ENCODE data around the gene MSI2.

The MSI2 gene

DNA sequence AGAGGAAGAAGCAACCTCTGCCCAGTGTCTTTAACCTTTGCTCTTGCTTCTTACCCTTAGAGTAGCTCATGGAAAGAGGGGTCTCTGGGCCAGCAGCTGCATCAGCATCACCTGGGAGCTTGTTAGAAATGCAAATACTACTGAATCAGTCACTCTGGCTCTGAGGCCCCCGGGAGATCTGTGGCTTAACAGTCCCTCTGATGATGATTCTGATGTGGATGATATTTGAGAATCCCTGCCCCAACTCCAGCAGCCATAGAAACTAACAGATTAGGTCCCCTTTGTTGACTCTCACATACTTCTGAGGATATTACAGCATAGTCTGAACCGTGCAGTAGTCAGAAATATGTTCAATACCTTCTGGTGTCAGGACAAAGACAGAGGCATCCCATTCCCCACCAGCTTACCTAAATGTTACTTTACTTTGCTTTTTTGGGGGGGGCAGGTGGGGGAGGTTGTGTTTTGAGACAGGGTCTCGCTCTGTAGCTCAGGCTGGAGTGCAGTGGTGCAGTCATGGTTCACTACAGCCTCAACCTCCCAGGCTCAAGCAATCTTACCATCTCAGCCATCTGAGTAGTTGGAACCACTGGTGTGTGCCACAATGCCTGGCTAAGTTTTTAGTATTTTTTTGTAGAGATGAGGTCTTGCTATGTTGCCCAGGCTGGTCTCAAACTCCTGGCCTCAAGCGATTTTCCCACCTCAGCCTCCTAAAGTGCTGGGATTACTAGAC is 268.7 kb downstream of the MSI2 start:
- DNase-seq (ENCODE audit: low spot score) = no peak

GRCh38 chr17:57527221-57528057 is 271.1 kb downstream of the MSI2 start:
- DNase-seq (ENCODE audit: low spot score) = no peak

- no peak for DNase-seq (ENCODE audit: low spot score)
Measured at GRCh38 chr17:57528058-57528451, 271.7 kb downstream of the MSI2 start.

DNA sequence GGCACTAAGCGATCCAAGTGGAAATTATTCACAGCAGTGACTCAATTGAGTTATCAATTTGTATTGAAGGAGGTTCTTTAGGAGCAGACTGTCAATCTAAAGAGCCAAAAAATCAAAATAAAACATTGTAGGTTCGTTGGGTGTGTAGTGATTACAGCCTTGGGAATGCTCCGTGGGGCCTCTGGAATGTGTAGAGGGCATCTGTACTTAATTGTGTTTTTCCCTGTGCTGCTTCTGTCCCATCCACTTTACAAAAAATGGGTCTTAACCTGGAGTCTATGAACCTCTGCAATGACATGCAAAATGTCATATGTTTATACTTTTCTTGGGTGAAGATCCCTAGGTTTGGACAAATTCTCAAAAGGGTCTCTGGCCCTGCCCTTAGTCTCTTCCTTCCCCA is 273.7 kb downstream of the MSI2 start:
- peak; percentile 36 for DNase-seq (ENCODE audit: low spot score)

- DNase-seq (ENCODE audit: low spot score) = peak; percentile 32
Measured at GRCh38 chr17:57530508-57530907, 274.2 kb downstream of the MSI2 start.

- DNase-seq (ENCODE audit: low spot score) = no peak
Measured at GRCh38 chr17:57531078-57531477, 274.8 kb downstream of the MSI2 start.

DNA sequence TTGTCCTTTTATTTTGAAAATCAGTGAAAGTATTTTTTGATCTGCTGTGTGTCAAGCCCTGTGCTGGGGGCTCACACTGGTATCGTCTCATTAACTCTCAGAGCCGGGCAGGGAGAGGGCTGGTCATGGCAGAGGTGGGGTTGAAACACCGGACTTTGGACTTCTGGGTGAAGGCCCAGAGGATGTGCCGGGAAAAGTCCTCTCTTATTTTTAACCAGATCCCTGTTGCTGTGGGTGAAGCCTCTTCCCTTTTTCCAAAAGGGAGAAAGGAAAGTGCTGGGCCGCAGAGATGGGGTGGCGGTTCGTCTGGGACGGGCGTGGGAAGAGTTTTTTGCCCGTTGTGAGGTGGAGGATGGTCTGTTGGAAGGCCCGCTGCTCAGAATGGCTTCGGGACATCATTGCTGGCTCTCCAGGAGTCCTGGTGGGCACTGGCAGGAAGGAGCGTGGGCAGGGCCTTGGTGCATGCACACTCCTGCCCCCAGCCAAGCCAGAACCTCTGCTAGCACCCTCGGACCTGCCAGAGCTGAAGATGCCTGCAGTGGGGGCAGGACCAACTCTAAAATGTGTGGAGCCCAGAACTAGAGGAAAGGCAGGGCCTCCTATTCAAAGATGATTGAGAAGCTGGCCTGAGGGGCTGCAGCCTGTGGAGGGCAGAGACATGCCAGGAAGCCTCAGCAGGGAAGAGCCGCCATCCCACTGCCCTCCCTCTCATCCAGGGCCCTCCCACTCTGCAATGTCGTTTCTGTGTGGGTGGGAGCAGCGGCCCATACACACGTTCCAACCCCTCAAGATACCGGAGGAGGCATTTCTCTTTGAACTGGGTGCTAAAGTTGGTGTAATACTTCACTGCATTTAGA is 275.6 kb downstream of the MSI2 start:
- DNase-seq (ENCODE audit: low spot score) = no peak

- no peak for DNase-seq (ENCODE audit: low spot score)
Measured at GRCh38 chr17:57532556-57532955, 276.2 kb downstream of the MSI2 start.

DNA sequence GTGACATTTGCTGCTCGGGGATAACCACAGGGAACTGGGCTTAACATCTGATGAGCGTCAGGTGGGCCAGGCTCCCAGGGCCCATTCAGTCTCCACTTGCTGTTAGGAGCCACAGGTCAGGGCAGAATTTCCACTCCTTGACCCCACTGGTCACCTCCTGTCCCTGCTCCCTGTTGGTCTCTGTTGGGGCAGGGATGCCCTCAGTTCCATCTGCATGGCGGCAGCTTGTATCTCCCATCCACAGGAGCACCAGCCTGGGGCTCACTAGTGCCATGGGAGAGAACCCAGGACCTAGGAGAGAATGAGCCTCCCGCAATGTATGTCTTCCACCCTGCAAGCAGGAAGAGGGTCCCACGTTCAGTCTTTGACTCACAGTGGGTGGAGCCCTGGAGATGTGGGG is 276.6 kb downstream of the MSI2 start:
- DNase-seq (ENCODE audit: low spot score) = no peak

DNA sequence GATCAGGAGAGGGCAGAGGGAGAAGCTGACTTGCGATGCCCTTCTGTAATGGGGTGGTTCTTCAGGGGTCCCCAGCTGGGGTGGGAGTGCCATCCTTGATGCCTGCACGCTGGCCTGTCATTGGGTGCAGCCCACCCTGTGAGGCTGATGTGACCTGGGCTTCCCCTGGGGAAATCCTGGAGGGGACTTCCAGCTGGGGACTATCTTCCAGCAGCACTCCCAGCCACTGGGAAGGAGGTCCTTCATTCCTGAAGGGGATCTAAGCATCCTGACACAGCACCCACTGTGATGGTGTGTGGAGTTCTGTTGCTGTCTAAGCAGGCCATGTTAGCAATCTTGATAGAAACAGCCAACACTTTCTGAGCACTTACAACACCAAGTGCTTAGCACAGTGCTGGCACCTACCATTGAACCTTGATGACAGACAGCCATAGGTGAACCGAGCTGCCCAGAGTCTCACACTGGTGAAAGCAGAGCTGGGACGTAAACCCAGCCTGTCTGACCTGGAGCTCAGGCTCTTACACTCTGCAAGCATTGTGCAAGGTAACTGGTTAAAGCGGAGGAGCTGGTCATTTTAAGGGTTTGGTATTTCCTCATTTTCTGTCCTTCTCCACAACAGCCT is 277.5 kb downstream of the MSI2 start:
- no peak for DNase-seq (ENCODE audit: low spot score)

DNA sequence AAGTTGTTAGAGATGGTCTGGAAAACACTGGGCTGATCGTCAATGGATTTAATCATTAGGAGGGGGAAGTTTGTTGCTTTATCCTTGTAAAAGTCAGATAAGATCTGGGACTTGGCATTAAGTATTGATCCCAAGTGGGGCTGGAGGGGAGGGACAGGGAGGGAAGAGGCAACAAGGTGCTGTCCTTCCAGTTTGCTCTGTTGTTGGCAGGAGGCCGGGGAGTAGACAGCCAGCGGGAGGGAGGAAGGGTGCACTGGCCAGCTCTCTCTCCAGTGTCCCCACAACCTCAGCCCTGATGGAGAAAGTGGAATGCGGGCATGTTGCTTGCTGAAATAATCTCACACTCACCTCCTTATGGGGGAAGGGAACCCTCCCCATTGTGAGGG is 278.5 kb downstream of the MSI2 start:
- no peak for DNase-seq (ENCODE audit: low spot score)

DNA sequence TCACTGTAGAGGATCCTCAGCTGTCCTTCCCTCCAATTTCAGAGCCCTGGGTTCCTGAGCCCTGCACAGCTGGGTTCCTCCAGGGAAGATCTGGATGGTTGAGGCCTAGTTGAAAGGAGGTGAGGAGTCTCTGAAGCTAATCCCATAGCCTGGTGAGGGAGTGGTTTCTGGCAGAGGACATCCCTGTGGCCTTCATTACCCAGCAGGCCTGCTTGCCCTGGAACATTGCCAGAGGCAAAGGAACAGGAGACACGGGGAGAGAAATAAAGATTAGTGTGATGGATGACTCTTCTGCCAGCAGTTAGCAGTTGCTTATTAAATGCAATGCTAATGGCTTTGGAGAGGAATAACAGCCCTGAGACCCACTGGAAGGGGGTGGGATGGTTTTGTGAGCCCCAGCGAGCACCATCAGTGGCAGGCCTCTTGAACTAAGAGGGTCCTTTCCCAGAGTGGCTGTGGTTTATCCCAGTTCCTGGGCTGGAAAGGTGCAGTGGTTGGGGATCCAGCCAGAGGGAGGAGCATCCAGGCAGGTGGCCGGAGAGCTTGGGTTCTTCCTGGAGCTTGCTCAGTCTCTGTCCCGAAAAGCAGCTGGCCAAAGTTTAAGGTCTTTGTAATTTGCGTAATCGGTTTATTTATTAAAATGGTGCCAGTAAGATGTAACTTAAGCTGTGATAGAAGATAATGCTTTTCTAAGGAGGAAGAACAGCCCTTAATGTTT is 279.1 kb downstream of the MSI2 start:
- no peak for DNase-seq (ENCODE audit: low spot score)

DNA sequence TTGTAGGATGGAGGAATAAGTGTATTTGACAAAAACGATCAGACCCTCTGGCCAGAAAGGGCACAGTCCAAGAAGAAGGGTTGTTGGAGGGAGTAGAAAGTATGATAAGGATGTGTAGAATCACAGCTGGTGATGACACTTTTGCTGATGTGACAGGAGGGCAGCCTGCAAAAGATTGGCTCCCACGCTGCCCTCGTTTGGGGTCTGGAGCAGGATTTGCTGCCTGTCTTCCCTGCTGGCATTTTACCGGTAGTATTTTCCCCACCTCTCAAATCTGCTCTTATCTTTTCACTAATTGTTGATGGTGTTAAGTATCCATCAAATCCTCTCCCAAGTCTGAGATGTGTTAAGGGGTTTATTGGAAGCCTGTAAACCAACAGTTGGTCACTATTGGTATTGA is 280.0 kb downstream of the MSI2 start:
- DNase-seq (ENCODE audit: low spot score) = no peak

DNA sequence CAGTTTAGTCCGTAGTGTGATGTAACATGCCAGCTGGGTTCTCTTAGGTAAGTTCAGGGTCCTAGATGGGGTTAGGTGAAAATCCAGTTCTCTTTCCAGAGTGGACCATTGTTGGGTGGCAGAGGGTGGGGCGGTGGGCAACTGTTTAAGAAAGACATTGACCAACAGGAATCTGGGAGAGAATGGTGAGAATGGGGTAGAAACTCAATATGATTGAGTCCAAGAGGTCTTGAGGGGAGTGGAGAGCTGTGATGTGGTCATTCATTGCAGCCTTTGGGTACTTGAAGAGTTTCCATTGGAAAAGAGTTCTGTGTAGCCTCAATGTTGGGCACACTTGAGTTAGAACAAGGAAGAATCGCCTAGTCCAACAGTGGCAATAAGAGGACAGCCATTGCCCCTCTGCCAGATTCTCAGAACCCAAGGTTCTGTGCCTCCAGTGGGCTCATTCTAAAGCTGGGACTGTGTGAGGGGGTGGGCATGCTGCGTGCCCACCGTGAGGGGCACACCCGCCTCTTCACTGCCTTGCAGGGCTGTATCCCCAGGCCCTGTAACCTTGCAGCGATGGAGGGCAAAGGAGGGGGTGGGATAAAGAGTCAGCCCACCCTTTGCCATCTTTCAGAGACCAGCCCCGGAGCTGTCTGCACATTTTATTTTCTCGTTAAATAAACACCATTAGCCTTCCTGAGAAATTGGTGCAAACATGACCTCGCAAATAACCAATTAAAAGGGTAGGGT is 280.6 kb downstream of the MSI2 start:
- no peak for DNase-seq (ENCODE audit: low spot score)

DNA sequence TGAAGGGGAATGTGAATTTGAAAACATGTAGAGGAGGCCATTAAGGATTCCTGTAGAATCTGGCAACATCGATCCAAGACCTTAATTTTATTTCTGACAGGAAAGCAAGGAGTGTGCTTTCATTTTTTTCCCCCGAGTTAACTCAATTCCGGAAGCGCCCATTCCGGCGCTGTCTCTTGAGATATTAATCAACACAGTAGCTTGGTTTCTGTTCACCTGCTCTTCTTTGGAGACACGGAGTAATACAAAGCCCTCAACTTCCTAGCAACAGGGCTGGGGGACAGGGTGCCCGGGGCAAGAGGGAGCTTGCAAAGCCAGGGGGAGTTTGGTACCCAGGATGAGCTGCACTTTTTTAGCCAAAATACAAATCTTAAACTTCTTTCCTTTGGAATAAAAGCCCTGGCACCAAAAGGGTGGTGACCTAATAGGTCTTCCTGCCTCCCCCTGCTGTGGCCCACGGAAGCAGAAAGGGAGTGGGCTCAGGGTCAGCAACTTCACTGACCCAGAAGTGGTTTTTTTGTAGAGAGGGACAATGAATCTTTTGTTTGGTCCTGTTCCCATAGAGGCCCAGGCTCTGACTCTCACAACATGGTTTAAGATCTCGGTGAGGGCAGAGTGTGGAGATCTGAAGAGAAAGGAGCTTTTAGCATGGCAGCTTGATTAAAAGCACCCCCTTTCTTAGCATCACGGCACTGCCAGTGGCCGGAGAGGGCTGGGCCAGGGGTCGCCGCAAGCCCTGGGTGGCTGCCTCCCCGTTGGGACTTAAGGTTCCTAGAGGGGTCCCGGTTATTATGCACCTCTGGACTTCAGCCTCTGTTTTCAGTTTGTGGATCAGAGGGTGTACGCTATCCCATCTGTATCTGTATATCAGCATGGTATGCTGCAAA is 281.4 kb downstream of the MSI2 start:
- peak; percentile 39 for DNase-seq (ENCODE audit: low spot score)

- DNase-seq (ENCODE audit: low spot score) = no peak
Measured at GRCh38 chr17:57538736-57539456, 282.6 kb downstream of the MSI2 start.

GRCh38 chr17:57539529-57540301 is 283.4 kb downstream of the MSI2 start:
- DNase-seq (ENCODE audit: low spot score) = no peak

DNA sequence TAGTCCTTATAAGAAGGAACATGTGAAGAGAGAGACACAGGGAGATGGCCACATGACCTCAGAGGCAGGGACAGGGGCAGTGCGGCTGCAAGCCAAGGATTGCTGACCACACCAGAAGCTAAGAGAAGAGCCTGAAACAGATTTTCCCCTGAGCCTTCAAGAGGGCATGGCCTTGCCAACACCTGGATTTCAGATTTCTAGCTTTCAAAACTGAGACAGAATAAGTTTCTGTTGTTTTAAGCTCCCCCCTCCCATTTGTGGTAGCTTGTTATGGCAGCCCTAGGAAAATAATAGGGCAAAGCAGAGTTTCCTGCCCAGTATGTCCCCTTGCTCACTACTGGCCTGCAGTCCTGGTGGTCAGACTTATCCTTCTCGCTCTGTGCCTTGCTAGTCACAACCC is 284.3 kb downstream of the MSI2 start:
- no peak for DNase-seq (ENCODE audit: low spot score)
